Brain microvascular endothelial cell (primary cell): Measurements from ENCODE around the gene ZDHHC11B.

ENCODE experiments used
- DNase-seq: peaks from one replicate; pipeline ENCODE4 v3.0.0-alpha.2; 2020
- H3K27ac ChIP-seq: fragments of 250-450 bp; sonication (Bioruptor Pico); 2 replicates; pipeline ENCODE4 v1.5.1; 2020; ENCODE audit warnings: mild to moderate bottlenecking, moderate library complexity
- H3K27me3 ChIP-seq: fragments of 250-450 bp; sonication (Bioruptor Pico); replicated peaks from 2 replicates; pipeline ENCODE4 v1.5.1; 2020; ENCODE audit warnings: mild to moderate bottlenecking
- H3K36me3 ChIP-seq: fragments of 250-450 bp; sonication (Bioruptor Pico); replicated peaks from 2 replicates; pipeline ENCODE4 v1.5.1; 2020; ENCODE audit warnings: mild to moderate bottlenecking
- H3K4me3 ChIP-seq: 2 replicates; pipeline ENCODE4 v1.5.1; 2011; ENCODE audit warnings: low read depth, mild to moderate bottlenecking, control low read depth, low read length, moderate library complexity
- in situ Hi-C: cut with HindIII; loops from 2 replicates; pipeline ENCODE4 v1.10.0; 2017; ENCODE audit warnings: low sequenced_read_pairs, low pct_ligation_motif_present
- TF ChIP-seq, protein P1 (sequence below): IDR thresholded peaks from 2 replicates; pipeline ENCODE4 v1.5.1; 2011; ENCODE audit warnings: low read depth, mild to moderate bottlenecking, moderate library complexity, low read length, control low read depth, inconsistent platforms; ENCODE audit errors: missing control alignments

Gene ZDHHC11B

DNA sequence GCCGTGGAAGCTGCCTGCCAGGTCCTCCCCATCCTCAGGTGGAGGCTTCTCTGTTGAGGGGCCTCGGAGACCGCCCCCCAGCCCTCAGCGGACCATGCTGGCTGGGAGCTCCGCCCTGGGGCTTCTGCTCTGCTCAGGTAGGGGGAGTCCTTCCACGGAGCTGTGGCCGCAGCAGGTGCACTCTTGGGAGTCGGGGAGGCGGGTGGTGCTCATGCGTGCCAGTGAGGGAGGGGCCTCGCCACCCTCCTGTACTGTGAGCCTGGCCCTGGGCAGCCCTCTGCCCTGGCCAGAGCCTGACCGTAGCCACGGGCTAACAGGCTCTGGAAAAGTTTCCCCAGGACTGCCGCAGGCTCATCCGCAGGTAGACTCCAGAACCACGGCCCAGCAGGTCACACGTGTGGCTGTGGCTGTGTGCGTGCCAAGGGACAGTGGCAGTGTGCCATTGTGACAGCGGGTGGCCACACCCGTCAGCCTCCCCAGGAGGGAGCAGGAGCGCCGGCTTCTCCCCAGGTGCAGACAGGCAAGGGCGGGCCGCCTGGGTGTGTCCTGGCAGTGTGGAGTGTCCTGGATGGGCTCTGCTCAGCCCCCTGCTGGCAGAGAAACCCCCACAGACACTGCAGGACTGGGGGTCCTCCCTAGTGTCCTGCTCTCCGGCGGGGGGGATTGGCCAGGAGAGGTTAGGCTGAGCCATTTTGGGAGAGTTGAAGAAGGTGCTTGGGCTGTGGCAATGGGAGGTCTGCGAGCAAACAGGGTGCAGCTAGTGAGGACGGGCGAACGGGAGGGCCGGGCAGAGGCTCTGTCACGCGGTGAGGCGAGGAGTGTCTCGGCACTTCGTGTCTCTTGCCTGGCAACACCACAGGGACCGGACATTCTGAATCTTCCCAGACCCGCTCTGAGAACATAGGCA is 120.8 kb downstream of the ZDHHC11B start:
- TF ChIP-seq, protein P1, sequence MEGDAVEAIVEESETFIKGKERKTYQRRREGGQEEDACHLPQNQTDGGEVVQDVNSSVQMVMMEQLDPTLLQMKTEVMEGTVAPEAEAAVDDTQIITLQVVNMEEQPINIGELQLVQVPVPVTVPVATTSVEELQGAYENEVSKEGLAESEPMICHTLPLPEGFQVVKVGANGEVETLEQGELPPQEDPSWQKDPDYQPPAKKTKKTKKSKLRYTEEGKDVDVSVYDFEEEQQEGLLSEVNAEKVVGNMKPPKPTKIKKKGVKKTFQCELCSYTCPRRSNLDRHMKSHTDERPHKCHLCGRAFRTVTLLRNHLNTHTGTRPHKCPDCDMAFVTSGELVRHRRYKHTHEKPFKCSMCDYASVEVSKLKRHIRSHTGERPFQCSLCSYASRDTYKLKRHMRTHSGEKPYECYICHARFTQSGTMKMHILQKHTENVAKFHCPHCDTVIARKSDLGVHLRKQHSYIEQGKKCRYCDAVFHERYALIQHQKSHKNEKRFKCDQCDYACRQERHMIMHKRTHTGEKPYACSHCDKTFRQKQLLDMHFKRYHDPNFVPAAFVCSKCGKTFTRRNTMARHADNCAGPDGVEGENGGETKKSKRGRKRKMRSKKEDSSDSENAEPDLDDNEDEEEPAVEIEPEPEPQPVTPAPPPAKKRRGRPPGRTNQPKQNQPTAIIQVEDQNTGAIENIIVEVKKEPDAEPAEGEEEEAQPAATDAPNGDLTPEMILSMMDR: peak; percentile 6
- H3K27me3 ChIP-seq: no peaks in the 10 kb centered on the region
- no peak for DNase-seq
- H3K27ac ChIP-seq: no peak overlapping the region
- H3K4me3 ChIP-seq: no peak overlapping the region
- H3K36me3 ChIP-seq: peaks cover 2% of the 10 kb centered on the region
- in situ Hi-C loops: no loop called here

DNA sequence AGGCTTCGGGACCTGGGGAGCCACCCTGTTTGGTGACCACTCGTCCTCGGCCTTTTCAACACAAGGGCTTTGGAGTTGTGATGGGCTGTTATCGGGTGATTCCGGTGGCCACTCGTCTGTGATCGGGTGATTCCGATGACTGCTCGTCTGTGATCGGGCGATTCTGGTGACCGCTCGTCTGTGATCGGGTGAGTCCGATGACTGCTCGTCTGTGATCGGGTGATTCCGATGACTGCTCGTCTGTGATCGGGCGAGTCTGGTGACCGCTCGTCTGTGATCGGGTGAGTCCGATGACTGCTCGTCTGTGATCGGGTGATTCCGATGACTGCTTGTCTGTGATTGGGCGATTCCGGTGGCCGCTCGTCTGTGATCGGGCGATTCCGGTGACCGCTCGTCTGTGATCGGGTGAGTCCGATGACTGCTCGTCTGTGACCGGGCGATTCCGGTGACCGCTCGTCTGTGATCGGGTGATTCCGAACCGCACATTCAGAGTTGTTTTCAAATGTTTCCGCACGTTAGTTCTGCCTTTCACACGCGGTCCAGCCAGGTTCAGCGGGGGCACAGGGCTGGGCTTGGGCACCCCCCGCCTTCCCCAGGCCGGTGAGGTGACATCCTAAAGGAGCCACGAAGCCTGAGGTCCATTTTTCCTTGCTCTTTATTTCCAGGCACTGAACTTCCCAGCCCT is 121.6 kb downstream of the ZDHHC11B start:
- H3K36me3 ChIP-seq: peaks cover 2% of the 10 kb centered on the region
- in situ Hi-C loops: no loop called here
- TF ChIP-seq, protein P1: no peak
- H3K27ac ChIP-seq: no peak overlapping the region
- no peaks in the 10 kb centered on the region for H3K27me3 ChIP-seq
- H3K4me3 ChIP-seq: no peak overlapping the region
- DNase-seq: no peak

DNA sequence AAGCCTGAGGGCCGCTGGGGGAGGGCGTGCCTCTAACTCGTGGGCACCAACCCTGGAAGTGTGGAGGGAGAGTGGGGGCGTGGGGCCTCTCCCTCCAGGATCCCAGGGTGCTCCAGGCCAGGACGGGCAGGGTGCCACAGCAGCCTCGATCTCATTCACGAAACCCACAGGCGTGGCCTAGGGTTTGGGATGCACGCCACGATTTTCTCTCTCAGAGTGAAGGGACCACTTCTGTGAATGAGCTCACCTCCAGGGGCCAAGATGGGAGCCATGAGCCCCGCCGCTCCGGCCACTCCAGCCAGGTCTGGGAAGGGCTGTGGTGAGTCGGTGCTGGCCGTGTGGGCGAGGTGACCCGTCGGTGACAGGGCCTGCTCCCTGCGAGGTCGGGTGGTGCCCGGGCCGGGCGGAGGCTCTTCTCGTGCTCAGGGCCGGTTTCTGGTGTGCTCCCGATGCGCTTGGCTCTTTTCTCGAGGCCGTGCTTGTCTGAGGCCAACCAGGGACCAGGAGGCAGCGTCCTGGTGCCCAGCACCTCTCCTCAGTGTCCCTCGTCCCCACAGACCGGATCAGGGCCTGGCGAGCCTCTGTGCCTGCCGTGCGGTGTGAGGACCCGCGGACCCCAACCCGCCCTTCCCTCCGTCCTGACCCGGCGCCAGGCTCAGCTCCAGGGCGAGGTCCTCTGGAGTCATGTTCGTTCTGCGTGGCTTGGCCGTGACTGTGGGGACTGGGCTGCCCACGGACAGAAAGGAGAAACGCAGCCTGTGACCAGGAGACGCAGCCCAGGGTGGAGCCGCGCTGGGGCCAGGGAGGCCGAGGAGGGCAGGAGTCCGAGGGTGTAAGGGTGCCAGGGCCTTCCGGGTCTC is 122.4 kb downstream of the ZDHHC11B start:
- in situ Hi-C loops: no loop called here
- H3K36me3 ChIP-seq: peaks cover 2% of the 10 kb centered on the region
- H3K27me3 ChIP-seq: no peaks in the 10 kb centered on the region
- H3K27ac ChIP-seq: no peak overlapping the region
- TF ChIP-seq, protein P1: no peak
- no peak overlapping the region for H3K4me3 ChIP-seq
- DNase-seq: no peak

DNA sequence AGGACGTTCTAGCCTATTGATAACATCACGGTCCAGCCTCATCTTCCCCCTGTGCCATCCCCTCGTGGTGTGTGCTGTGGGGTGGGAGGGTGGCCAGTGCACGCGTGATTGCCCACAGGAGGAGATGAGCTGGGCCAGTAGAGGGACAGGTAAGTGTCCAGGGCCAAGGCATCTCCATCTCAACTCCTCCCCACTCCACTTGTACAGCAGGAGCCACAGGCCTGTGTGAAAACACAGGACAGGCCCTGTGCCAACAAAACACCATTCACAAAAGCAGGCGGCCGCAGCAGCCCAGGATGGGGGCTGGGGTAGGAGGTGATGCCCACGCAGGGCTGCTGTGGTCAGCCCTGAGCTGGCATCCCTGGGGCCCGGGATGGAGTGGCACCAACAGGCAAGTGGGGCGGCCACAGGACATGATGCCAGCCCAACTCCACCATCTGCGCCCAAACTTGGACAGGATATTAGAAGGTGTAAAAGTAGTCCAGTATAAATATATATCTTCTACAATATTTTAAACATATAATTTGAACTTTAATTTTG is 124.0 kb downstream of the ZDHHC11B start:
- no peak for DNase-seq
- no peaks in the 10 kb centered on the region for H3K27me3 ChIP-seq
- no peaks in the 10 kb centered on the region for H3K36me3 ChIP-seq
- in situ Hi-C loops: no loop called here
- no peak overlapping the region for H3K4me3 ChIP-seq
- TF ChIP-seq, protein P1: no peak
- H3K27ac ChIP-seq: no peak overlapping the region
